HS-27A (cell line): ENCODE measurements around the gene SLC2A4RG.
A peak's percentile ranks its signal among the peaks of the same experiment; 100 is the strongest.

Source experiments
- DNase-seq: peaks from one replicate; pipeline ENCODE4 v3.0.0-alpha.2; 2012; ENCODE audit warnings: low read depth, missing footprints

The SLC2A4RG gene, protein sequence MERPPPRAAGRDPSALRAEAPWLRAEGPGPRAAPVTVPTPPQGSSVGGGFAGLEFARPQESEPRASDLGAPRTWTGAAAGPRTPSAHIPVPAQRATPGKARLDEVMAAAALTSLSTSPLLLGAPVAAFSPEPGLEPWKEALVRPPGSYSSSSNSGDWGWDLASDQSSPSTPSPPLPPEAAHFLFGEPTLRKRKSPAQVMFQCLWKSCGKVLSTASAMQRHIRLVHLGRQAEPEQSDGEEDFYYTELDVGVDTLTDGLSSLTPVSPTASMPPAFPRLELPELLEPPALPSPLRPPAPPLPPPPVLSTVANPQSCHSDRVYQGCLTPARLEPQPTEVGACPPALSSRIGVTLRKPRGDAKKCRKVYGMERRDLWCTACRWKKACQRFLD

DNA sequence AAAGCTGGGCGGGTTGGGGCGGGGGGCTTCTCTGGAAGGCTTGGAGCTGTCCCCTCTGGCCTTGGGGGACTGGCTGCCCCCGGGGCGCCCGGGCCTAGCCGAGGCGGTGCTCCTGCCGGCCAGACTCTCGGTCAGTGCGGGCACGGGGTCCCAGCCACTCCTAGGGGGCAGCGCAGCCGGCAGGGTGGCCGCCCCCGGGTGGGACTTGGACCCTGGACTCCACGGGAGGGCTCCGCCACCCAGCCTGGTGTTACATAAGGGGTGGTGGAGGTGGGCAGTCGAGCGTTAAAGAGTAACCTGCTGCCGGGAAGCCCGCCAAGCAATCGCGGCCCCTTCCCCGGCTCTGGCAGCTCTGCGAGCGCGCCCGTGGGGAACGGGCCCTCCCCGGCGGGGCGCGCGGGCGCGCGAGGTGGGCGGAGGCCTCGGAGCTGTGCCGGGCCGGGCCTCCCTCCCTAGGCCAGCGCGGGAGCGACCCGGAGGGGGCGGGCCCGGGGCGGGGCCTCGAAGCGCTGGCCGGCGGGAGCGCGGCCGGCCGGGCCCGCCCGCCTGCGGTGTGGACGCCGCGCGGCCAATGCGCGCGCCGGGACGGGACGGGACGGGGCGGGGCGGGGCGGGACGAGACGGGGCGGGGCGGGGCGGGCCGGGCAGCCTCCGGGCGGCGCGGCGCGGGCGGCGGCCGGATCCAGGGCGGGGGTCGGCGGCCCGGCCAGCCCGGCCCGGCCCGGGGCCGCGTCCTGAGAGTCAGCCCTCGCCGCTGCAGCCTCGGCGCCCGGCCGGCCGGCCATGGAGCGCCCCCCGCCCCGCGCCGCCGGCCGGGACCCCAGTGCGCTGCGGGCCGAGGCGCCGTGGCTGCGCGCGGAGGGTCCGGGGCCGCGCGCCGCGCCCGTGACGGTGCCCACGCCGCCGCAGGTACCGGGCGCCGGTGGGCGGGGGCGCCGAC is at the start of gene SLC2A4RG:
SLC2A4RG (plus strand) TSS at position 647 of the 940 bp plus-strand sequence; CDS start at position 784, 137 bp downstream.
- DNase-seq, result no peak

DNA sequence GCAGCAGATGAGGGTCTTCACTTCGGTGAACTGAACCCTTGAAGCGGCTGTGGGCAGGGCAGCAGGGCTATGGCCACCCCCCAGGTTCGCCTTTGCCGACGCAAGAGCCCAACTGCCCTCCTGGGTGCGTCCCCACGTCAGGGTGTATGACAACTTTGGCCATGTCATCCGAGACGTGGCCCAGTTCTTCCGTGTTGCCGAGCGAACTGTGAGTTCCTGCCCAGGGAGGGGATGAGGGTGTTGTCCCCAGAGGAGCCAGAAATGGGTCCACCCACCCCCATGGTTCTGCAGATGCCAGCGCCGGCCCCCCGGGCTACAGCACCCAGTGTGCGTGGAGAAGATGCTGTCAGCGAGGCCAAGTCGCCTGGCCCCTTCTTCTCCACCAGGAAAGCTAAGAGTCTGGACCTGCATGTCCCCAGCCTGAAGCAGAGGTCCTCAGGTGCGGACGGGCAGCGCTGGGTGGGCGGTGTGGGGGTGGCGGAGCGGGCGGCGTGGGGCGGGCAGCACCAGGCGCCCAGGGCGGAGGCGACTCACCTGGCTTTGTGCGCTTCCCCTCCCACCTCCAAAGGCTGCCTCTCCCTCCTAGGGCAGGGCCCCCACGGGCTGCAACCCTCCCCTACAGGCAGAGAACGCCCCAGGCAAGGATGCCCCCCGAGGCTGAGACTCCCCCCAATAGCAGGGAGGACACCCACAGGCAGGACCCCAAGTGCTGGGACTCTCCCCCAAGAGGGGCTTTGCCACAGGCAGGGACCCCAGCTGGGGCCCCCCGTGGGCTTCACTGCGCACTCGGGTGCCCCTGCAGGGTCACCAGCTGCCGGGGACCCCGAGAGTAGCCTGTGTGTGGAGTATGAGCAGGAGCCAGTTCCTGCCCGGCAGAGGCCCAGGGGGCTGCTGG is 49.3 kb upstream of the SLC2A4RG start:
- no peak for DNase-seq

DNA sequence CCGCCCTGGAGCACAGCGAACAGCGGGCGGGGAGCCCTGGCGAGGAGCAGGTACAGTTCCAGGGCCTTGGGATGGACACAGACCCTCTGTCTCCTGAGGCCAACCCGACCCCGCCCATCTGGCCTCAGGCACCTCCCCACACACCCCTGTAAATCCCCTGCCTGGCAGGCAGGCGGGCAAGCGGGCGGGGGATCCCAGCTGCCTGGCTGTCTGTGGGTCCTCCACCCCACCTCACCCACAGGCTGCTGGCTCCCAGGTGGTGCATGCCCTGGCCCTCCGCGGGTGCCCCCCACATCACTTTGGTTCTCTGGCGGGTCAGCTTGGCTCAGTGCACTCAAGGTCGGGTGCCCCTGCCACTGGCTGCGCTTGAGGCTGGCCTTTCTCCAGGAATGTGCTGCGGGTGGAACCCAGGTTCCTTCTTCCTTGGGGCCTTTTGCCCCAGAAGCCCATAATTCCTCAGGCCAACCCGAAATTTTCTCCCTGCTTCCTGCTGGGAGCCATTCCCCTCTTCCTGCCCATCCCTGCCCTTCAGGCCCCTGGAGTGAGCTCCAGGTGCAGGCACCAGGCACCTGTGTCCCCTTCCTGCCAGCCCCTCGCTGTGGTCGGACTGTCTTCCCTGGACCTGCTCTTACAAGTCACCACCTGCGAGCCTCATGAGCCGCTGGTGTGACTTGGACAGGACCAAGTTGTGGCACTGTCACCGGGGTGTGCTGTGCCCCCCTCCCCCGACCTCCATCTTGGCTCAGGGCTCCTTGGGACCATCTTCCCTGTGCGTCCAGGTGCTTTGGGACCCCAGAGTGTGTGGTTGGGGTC is 48.5 kb upstream of the SLC2A4RG start:
- DNase-seq, result no peak

DNA sequence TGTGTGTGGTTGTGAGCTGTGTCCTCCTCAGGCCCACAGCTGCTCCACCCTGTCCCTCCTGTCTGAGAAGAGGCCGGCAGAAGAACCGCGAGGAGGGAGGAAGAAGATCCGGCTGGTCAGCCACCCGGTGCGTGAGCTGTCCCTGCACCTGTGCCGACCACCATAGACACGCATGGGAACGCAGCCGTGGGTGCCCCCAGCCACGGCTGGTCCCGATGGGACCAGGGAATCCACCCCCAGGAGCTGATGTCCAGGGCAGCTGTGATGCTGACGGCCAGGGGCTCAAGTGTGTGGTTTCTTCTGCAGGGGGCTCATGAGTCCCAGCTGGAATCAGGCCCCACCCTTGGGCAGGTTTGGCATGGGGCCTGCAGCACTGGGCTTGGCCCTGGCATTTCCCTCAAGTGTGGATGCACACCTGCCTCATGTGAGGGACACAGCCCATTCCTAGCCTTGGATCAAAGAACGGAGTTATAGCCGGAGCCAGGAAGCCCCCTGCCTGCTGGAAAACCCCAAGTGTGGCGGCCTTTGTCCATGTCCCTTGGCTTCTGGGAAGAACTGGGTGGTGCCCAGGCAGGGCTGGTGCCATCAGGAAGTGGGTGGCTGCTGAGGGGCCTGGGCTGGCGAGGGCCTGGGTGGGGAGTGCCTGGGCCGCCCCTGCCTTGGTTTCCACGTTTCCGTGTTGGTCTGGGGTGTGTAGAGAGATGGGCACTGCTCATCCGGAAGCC is 47.7 kb upstream of the SLC2A4RG start:
- no peak for DNase-seq

- DNase-seq, result no peak
Observed at GRCh38 chr20:63692436-63693082, 47.0 kb upstream of the SLC2A4RG start.

DNA sequence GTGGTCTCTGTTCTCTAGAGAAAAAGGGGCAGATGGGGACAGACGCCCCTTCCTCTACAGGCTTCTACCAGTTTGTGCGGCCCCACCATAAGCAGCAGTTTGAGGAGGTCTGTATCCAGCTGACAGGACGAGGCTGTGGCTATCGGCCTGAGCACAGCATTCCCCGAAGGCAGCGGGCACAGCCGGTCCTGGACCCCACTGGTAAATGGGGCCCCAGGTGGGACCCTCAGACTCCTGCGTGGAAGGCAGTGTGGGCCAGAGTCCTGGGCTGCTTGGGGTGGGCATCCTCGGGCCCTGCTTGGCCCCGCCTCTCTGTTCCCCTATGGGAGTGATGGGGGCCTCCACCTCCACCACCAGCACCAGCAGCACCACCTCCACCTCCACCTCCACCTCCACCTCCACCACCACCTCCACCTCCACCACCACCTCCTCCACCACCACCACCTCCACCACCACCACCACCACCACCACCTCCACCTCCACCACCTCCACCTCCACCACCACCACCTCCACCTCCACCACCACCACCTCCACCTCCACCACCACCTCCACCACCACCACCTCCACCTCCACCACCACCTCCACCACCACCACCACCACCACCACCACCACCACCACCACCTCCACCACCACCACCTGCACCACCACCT is 46.4 kb upstream of the SLC2A4RG start:
- DNase-seq, result no peak

GRCh38 chr20:63693733-63694583 is 45.6 kb upstream of the SLC2A4RG start:
- DNase-seq, result no peak

DNA sequence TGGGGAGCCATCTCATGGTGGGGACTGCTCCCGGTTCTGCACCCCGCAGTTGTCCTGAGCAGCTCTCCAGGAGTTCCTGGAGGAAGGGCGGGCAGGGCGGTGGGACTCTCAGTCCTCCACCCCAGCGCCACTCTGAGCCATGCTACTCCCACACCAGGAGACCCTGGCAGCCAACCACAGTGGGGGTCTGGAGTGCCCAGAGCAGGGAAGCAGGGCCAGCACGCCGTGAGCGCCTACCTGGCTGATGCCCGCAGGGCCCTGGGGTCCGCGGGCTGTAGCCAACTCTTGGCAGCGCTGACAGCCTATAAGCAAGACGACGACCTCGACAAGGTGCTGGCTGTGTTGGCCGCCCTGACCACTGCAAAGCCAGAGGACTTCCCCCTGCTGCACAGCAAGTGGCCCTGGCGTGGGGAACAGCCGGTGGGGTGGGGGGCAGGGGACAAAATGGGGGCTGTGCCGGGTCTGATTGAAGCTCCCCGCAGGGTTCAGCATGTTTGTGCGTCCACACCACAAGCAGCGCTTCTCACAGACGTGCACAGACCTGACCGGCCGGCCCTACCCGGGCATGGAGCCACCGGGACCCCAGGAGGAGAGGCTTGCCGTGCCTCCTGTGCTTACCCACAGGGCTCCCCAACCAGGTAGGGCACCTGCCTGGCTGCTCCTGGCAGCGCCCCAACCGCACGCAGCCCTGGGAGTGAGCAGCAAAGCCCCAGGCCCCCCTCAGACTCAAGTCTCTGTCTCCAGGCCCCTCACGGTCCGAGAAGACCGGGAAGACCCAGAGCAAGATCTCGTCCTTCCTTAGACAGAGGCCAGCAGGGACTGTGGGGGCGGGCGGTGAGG is 44.8 kb upstream of the SLC2A4RG start:
- DNase-seq, result no peak

- no peak for DNase-seq
Observed at GRCh38 chr20:63695424-63696305, 43.9 kb upstream of the SLC2A4RG start.

DNA sequence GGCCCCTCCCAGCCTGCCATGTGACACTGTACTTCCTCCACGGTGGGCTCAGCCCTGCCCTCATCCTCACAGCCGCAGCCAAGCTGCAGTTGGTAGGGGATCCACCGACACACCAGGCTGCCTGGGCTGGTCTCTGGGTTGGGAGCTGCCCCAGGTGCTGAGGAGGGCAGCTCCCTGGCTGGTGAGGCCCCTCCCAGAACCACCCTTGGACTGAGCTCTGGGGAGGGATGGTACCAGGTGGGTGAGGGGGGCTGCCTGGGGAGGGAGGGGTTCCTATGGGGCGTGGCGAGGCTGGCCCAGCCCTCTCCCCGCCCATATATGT is 43.3 kb upstream of the SLC2A4RG start:
- no peak for DNase-seq

- DNase-seq, result no peak
Observed at GRCh38 chr20:63696628-63697356, 42.8 kb upstream of the SLC2A4RG start, which contains the start of gene TNFRSF6B. Gene TNFRSF6B (plus strand): TSS chr20:63696652. CDS start chr20:63696768, 116 bp downstream.

GRCh38 chr20:63697357-63697867 is 42.2 kb upstream of the SLC2A4RG start:
- no peak for DNase-seq

- DNase-seq, result no peak
Observed at GRCh38 chr20:63697868-63698545, 41.6 kb upstream of the SLC2A4RG start.

DNA sequence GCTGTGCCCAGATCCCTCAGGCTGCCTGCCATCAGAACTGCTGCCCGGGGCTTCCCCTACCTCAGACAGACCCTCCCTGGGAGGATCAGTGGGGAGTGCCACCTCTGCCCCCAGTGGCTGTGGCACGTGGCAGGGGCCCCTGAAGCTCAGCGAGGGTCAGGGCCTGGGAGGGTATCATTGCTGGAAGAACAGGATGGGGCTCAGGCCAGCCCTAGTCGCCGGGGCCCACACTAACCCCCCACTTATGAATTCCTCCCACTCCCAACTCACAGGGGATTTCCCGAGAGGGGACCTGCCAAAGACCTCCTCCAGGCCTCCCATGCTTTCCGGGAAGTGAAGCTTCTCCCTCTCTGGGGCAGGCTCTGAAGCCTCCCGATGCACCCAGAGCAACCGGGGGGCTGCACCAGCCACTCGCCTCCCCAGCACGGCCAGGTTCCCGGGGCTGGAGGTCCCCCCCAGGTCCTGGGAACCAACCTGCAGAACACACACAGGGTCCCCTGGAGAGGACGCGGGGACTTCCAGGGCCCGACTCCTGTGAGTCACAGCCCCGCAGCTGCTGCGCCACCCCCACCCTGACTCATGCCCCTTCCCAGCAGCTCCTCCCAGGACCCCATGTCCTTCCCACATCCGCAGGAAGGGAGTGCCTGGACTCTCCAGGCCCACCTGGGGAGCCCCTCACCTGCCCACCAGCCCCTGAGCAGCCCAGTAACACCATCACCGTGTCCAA is 40.7 kb upstream of the SLC2A4RG start:
- peak; percentile 67 for DNase-seq
